ENCODE results near the gene RNF212B.

- TF ChIP-seq CTCF (IDR thresholded peaks at IDR 0.05) (no peak), POLR2A (IDR thresholded peaks at IDR 0.05) (no peak)
These were observed 84.1 kb downstream of the RNF212B start for GRCh38 chr14:23321572-23322547.
